Lung (tissue), 12 donors: ENCODE results near the gene TTC28. TPM values are rescaled to one million over a fixed set of nuclear protein-coding genes. Genes with fewer than 3 reads are reported as not detected.
A peak's percentile ranks its signal among the peaks of the same experiment; 100 is the strongest.
"Not testable (repeated sequence)": the region's sequence is repeated elsewhere in the genome, so short reads cannot be mapped to it uniquely, and the experiment has no call there.

ENCODE experiments used
- ATAC-seq: fragments of 200-7000 bp; cut with Tn5 transposase; one replicate; pipeline ENCODE4 v1.9.1; 2020; ENCODE audit warnings: moderate number of reproducible peaks; ENCODE audit not compliant: insufficient read depth, low FRiP score
- DNase-seq, 3 donors: peaks; one replicate each; pipeline ENCODE4 v3.0.0-alpha.2; 2013 to 2017
- H3K27ac ChIP-seq, 2 donors: one replicate each; pipeline ENCODE4 v1.5.1; 2013; ENCODE audit warnings: mild to moderate bottlenecking in 2 of 2, moderate library complexity in 2 of 2, control low read depth in 1 of 2, inconsistent platforms in 1 of 2, low read depth in 1 of 2, low read length in 1 of 2
- H3K27me3 ChIP-seq, 3 donors: one replicate each; pipeline ENCODE4 v1.5.1; 2013; ENCODE audit warnings: low read length in 2 of 3; ENCODE audit not compliant: control insufficient read depth in 3 of 3, insufficient read depth in 3 of 3
- H3K36me3 ChIP-seq, 4 donors: one replicate each; pipeline ENCODE4 v1.5.1; 2013; ENCODE audit warnings: low read length in 4 of 4, mild to moderate bottlenecking in 1 of 4, moderate library complexity in 1 of 4; ENCODE audit not compliant: control insufficient read depth in 4 of 4, insufficient read depth in 4 of 4
- H3K4me1 ChIP-seq, 5 donors: one replicate each; pipeline ENCODE4 v1.5.1; 2013; ENCODE audit warnings: low read length in 5 of 5, mild to moderate bottlenecking in 2 of 5, moderate library complexity in 1 of 5; ENCODE audit not compliant: control insufficient read depth in 5 of 5, insufficient read depth in 5 of 5
- H3K4me3 ChIP-seq: one replicate; pipeline ENCODE4 v1.5.1; 2013; ENCODE audit warnings: mild to moderate bottlenecking, control low read depth, moderate library complexity
- H3K9ac ChIP-seq, 2 donors: one replicate each; pipeline ENCODE4 v1.5.1; 2013; ENCODE audit warnings: low read length in 2 of 2, control low read depth in 1 of 2; ENCODE audit not compliant: insufficient read depth in 1 of 2
- H3K9me3 ChIP-seq, 4 donors: one replicate each; pipeline ENCODE4 v1.5.1; 2013; ENCODE audit warnings: low read length in 3 of 4, mild to moderate bottlenecking in 1 of 4, moderate library complexity in 1 of 4; ENCODE audit not compliant: control insufficient read depth in 4 of 4, insufficient read depth in 3 of 4
- WGBS, 2 donors: extraction: QIAGEN DNeasy Blood & Tissue Kit; methylation state at CpG; one replicate each; pipeline ENCODE4 v1.1.7; 2013; 5-methylcytosine and 5-hydroxymethylcytosine counted together
- polyA plus RNA-seq, 2 donors: library from polyadenylated mRNA; stranded (reverse); fragments of 200-250 nt; gene quantifications; one replicate each; pipeline ENCODE4 v1.2.1, GENCODE V29; 2013
- total RNA-seq, 2 donors: library from RNA; depleted of rRNA in 1 of 2; stranded (reverse); fragments of >200 nt in 1 of 2; gene quantifications; one replicate each; pipeline ENCODE4 v1.2.1, GENCODE V29; 2014 to 2021
- TF ChIP-seq, protein P1 (sequence below): IDR thresholded peaks from 2 replicates; pipeline ENCODE4 v1.5.1; 2012; ENCODE audit warnings: mild to moderate bottlenecking; ENCODE audit errors: control extremely low read depth, extremely low read depth
- donor health status: control.
- donor health status: control.
- donor health status: Bipolar disorder and iron deficiency.
- donor health status: healthy.
- donor health status: DM: yes; HTN: yes; CAD: no.

The TTC28 gene
- total and polyA plus RNA-seq, 4 donors: 4.7 to 72.2 (median 24.8) TPM

DNA sequence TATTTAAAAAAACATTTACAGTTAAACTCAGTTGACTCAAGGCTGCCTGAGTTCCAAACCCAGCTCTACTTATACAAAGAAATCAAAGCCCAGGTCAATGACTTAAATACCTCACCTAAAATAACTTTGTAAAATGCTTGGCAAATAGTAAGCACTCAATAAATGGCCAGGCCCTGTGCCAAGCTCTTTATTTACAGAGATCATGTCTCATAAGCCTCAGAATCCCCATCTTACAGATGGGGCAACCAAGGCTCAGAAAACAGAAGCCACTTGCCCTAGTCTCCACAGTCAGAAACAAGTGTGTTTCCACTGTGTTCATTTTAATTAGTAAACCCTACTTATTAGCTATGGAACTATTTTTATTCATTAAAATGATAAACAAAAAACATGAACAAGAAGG, 30.5 kb upstream of the TTC28 start:
- peak in 1 of 3 donors; percentile 4 for DNase-seq
- TF ChIP-seq, protein P1, sequence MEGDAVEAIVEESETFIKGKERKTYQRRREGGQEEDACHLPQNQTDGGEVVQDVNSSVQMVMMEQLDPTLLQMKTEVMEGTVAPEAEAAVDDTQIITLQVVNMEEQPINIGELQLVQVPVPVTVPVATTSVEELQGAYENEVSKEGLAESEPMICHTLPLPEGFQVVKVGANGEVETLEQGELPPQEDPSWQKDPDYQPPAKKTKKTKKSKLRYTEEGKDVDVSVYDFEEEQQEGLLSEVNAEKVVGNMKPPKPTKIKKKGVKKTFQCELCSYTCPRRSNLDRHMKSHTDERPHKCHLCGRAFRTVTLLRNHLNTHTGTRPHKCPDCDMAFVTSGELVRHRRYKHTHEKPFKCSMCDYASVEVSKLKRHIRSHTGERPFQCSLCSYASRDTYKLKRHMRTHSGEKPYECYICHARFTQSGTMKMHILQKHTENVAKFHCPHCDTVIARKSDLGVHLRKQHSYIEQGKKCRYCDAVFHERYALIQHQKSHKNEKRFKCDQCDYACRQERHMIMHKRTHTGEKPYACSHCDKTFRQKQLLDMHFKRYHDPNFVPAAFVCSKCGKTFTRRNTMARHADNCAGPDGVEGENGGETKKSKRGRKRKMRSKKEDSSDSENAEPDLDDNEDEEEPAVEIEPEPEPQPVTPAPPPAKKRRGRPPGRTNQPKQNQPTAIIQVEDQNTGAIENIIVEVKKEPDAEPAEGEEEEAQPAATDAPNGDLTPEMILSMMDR: no peak
- peaks cover 0 to 6% (median 1%) of the 10 kb centered on the region in 4 donors for H3K36me3 ChIP-seq
- no peak for ATAC-seq
- H3K4me3 ChIP-seq: no peak overlapping the region
- peaks cover 0 to 29% (median 13%) of the 10 kb centered on the region in 5 donors for H3K4me1 ChIP-seq
- no peaks in the 10 kb centered on the region for H3K9me3 ChIP-seq
- H3K27ac ChIP-seq: no peak overlapping the region
- peak overlapping the region in 1 of 2 donors; percentile 17 for H3K9ac ChIP-seq
- no peaks in the 10 kb centered on the region for H3K27me3 ChIP-seq

DNA sequence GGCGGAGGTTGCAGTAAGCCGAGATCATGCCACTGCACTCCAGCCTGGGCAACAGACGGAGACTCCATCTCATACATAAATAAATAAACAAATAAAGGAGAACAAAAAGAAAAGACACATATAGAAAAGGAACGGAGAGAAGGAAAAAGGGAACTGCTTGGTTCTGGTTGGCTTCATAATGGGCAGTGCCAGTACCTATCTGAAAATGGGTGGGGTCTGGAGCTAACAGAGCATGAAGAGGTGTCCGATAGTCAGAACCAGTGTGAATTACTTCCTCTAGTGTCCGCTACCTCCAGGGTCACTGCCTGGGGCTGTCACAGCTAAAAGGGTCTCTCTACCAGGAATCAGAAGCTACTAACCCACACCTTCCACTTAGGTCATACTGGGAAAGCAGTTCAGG, 27.2 kb upstream of the TTC28 start:
- WGBS, 2 donors: 85 to 91% methylated on average over 6 of the region's 6 CpGs
- TF ChIP-seq, protein P1: no peak
- no peak for DNase-seq

DNA sequence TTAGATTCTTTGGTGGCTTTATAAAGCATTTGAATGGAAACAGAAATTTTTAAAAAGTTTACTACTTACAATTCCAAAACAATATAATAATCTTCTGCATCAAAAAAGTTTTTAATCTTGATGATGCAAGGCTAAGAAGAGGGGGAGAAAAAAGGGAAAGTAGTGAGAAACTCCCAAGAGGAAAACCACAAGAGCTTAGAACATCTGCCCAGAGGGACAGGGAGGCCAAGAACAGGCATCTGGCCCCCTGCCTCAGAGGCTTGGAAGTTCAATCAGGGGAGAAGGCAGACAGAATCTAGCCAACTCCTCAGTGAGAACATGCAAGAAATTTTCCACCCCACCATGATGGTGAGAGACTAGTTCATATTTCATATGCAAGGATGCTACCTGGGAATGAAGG, 23.8 kb upstream of the TTC28 start:
- Histone ChIP-seq H3K36me3 (peaks cover 0 to 8% (median 3%) of the 10 kb centered on the region in 4 donors), H3K4me1 (no peaks in the 10 kb centered on the region), H3K9me3 (no peaks in the 10 kb centered on the region), H3K27me3 (no peaks in the 10 kb centered on the region), H3K27ac (no peak overlapping the region), H3K9ac (no peak overlapping the region), H3K4me3 (no peak overlapping the region)
- DNase-seq: no peak
- TF ChIP-seq, protein P1: no peak
- ATAC-seq: no peak

More for the DNA sequence above, 27.2 kb upstream of the TTC28 start:
- H3K9me3 ChIP-seq: no peaks in the 10 kb centered on the region
- peaks cover 0 to 6% (median 3%) of the 10 kb centered on the region in 4 donors for H3K36me3 ChIP-seq
- H3K27me3 ChIP-seq: no peaks in the 10 kb centered on the region
- no peak overlapping the region for H3K9ac ChIP-seq
- peaks cover 0 to 19% (median 7%) of the 10 kb centered on the region in 5 donors for H3K4me1 ChIP-seq
- no peak for ATAC-seq
- H3K27ac ChIP-seq: no peak overlapping the region
- H3K4me3 ChIP-seq: no peak overlapping the region

DNA sequence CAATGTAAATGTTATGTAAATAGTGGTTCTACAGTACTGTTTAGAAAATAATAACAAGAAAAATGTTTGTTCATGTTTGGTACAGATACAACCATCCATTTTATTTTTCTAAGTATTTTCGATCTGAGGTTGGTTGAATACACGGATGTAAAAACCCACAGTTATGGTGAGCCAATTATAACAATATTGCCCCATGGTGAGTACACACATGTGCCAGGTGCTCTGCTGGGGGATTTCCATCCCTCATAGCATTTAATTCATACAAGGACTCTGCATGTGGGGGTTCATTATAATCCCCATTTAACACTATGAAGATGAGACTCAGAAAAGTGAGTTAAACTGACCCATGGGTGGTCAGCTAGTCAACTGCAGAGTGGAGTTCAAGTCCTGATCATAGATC, 23.3 kb upstream of the TTC28 start:
- Histone ChIP-seq H3K36me3 (peaks cover 0 to 8% (median 3%) of the 10 kb centered on the region in 4 donors), H3K9me3 (no peaks in the 10 kb centered on the region), H3K4me1 (no peaks in the 10 kb centered on the region), H3K27ac (no peak overlapping the region), H3K4me3 (no peak overlapping the region), H3K27me3 (no peaks in the 10 kb centered on the region), H3K9ac (no peak overlapping the region)
- ATAC-seq: no peak
- DNase-seq: no peak
- WGBS, 2 donors: 94 to 98% methylated on average over 2 of the region's 2 CpGs
- TF ChIP-seq, protein P1: no peak

DNA sequence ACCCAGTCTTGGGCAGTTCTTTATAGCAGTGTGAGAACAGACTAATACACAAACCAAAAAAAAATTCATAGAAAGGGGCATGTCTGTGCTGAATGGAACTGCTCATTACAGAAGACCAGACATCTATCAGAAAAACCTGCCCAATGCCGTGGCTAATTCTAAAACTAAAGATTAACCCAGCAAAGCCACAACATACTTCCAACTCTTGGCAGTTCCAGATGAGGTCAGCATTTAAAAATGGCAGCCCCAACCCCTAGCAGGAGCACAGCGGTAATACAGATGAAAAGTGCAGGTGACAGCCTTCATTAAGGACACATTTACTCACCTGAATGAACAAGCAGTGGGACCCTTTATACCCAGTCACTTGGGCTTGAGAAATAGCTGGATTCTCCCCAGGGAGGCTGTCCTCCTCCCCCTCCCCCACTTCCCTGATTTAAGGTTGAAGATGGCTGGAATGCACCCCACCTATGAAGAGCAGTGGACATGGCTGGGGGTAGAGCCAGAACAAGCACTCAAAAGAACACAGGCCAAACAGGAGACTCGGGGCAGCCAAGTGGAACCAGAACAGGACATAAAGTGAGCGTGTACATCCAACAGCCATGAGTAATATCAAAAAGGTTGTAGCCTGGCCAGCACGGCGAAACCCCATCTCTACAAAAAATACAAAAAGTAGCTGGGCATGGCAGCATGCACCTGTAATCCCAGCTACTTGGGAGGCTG, 13.6 kb upstream of the TTC28 start:
- not testable (repeated sequence) for H3K9me3 ChIP-seq, H3K36me3 ChIP-seq, H3K9ac ChIP-seq, H3K4me3 ChIP-seq, DNase-seq, ATAC-seq, H3K27me3 ChIP-seq, H3K27ac ChIP-seq, H3K4me1 ChIP-seq
- WGBS, 2 donors: 79 to 94% methylated on average over 6 of the region's 6 CpGs
